ENCODE results near the gene INHBA. TPM values are rescaled to one million over a fixed set of nuclear protein-coding genes. Genes with fewer than 3 reads are reported as not detected.

The INHBA gene
- total and polyA plus RNA-seq, 2 donors (not counting 3 experiments of a cell fraction or from before 2014, with no cell fraction given) = 22.9 to 23.2 TPM

DNA sequence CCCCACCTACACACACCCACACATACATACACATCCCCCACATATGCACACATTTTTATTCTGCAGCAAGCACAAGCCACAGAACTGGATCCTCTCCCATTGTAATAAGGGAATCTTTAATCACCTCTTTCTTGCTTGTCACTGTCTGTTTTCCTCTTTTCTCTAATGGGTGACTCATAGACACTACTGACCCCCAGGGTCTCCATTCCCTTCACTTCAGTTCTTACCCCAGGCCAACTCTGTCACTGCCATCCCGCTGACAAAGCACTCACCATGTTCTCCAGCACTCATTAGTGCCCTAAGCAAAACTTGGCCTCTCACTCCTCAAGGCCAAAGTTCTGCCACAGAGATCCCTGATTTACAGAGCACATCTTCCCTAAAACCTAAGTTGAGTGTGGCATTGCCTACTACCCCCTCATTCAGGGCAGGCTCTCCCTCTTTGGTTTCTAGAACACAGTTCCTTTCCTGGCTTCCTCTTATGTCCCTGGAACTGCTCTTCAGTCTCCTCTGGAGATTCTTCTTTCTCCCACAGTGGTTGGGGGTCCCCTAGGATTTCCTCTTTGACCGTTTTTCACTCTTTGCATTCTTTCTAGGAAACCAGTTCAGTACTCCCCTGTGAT lies 39.6 kb upstream of the INHBA start:
- TF ChIP-seq JUN (IDR thresholded peaks at IDR 0.05; ENCODE audit: borderline replicate concordance, insufficient read depth, insufficient read length, low read depth) (no peak), POLR2A (IDR thresholded peaks at IDR 0.05; ENCODE audit: low read depth, low read length) (no peak), EZH2 (IDR thresholded peaks at IDR 0.05; ENCODE audit: borderline replicate concordance, low read depth, low read length, severe bottlenecking) (no peak), FOS (IDR thresholded peaks at IDR 0.05; ENCODE audit: borderline replicate concordance, insufficient read depth, low read length) (no peak), POLR2AphosphoS5 (IDR thresholded peaks at IDR 0.05; ENCODE audit: insufficient read depth, low read depth, low read length) (no peak), GATA2 (IDR thresholded peaks at IDR 0.05; ENCODE audit: insufficient read depth, insufficient read length, low read depth, low read length) (no peak), MYC (IDR thresholded peaks at IDR 0.05; ENCODE audit: low read depth, low read length) (no peak)
- TF ChIP-seq, protein P1, sequence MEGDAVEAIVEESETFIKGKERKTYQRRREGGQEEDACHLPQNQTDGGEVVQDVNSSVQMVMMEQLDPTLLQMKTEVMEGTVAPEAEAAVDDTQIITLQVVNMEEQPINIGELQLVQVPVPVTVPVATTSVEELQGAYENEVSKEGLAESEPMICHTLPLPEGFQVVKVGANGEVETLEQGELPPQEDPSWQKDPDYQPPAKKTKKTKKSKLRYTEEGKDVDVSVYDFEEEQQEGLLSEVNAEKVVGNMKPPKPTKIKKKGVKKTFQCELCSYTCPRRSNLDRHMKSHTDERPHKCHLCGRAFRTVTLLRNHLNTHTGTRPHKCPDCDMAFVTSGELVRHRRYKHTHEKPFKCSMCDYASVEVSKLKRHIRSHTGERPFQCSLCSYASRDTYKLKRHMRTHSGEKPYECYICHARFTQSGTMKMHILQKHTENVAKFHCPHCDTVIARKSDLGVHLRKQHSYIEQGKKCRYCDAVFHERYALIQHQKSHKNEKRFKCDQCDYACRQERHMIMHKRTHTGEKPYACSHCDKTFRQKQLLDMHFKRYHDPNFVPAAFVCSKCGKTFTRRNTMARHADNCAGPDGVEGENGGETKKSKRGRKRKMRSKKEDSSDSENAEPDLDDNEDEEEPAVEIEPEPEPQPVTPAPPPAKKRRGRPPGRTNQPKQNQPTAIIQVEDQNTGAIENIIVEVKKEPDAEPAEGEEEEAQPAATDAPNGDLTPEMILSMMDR (IDR thresholded peaks at IDR 0.05; ENCODE audit: extremely low read depth in 1 of 2, insufficient read depth in 1 of 2, low read depth in 1 of 2, low read length in 2 of 2) = no peak
- TF ChIP-seq, protein P2, sequence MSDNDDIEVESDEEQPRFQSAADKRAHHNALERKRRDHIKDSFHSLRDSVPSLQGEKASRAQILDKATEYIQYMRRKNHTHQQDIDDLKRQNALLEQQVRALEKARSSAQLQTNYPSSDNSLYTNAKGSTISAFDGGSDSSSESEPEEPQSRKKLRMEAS (IDR thresholded peaks at IDR 0.05; ENCODE audit: insufficient read depth, insufficient read length) = no peak
- Histone ChIP-seq H3K79me2 (ENCODE audit: control insufficient read depth, insufficient read depth, low read length) (no peaks in the 10 kb centered on the region), H3K4me2 (ENCODE audit: insufficient read depth, low read length) (no peak overlapping the region), H3K27ac (ENCODE audit: insufficient read depth, low read depth, low read length) (no peak overlapping the region), H3K9ac (replicated peaks; ENCODE audit: extremely low read depth, insufficient read depth, low read length) (no peak overlapping the region), H2AFZ (ENCODE audit: low read depth, low read length) (no peak overlapping the region), H3K4me1 (ENCODE audit: control insufficient read depth, extremely low read depth, insufficient read depth, low read length) (no peaks in the 10 kb centered on the region), H3K4me3 (replicated peaks in 1 of 3; ENCODE audit: insufficient read depth in 1 of 3, low read depth in 1 of 3, low read length in 3 of 3) (no peak overlapping the region), H3K9me3 (replicated peaks; ENCODE audit: control insufficient read depth, insufficient read depth, low read length) (no peaks in the 10 kb centered on the region), H4K20me1 (replicated peaks; ENCODE audit: control insufficient read depth, extremely low read depth, insufficient read depth, low read length) (no peaks in the 10 kb centered on the region), H3K27me3 (ENCODE audit: control insufficient read depth in 2 of 2, insufficient read depth in 2 of 2, low read length in 2 of 2) (peaks cover 0 to 3% of the 10 kb centered on the region in 2 experiments), H3K9me1 (replicated peaks; ENCODE audit: control insufficient read depth, extremely low read depth, insufficient read depth, low read length) (no peaks in the 10 kb centered on the region), H3K36me3 (ENCODE audit: control insufficient read depth in 2 of 2, extremely low read depth in 1 of 2, insufficient read depth in 2 of 2, low read length in 2 of 2) (no peaks in the 10 kb centered on the region)
- FAIRE-seq (no peak), DNase-seq (ENCODE audit: low read depth, low spot score) (no peak)
- dilution Hi-C loops (cut with MboI; ENCODE audit: extremely low pct_ligation_motif_present, low sequenced_read_pairs) = no loop called here
- ChIA-PET CTCF (no interaction called here), POLR2A (no interaction called here)
- BruUV-seq (replicated peaks) = no TSS peak
- intact Hi-C loops (cut with micrococcal nuclease) = no loop called here
